HL-60 (cell line): Measurements from ENCODE around the gene EFEMP2.

Source experiments
- DNase-seq, 2 experiments: peaks; one replicate each; pipeline ENCODE4 v3.0.0-alpha.2; 2010 to 2020; ENCODE audit warnings: low read depth in 1 of 2, low spot score in 1 of 2
- H3K27ac ChIP-seq: fragments of 250-450 bp; sonication (Bioruptor Pico); replicated peaks from 2 replicates; pipeline ENCODE4 v1.5.1; 2020; ENCODE audit warnings: mild to moderate bottlenecking, moderate library complexity
- H3K27me3 ChIP-seq: fragments of 250-450 bp; sonication (Bioruptor Pico); 2 replicates; pipeline ENCODE4 v1.5.1; 2021; ENCODE audit warnings: mild to moderate bottlenecking, moderate library complexity; ENCODE audit not compliant: insufficient read depth, poor library complexity, severe bottlenecking
- H3K4me3 ChIP-seq: replicated peaks from 2 replicates; pipeline ENCODE4 v1.5.1; 2011; ENCODE audit warnings: mild to moderate bottlenecking, control low read depth, low read length; ENCODE audit not compliant: insufficient read depth
- CTCF ChIP-seq: IDR thresholded peaks from one replicate; pipeline ENCODE4 v1.5.1; 2011; ENCODE audit warnings: low read length, control low read depth, inconsistent platforms; ENCODE audit not compliant: insufficient read depth
- GABPA ChIP-seq: IDR thresholded peaks from 2 replicates; pipeline ENCODE4 v1.6.1; 2012; ENCODE audit warnings: low read depth
- POLR2AphosphoS5 ChIP-seq: IDR thresholded peaks from 2 replicates; pipeline ENCODE4 v1.6.1; 2012; ENCODE audit warnings: low read depth
- REST ChIP-seq: IDR thresholded peaks from 2 replicates; pipeline ENCODE4 v1.6.1; 2012; ENCODE audit warnings: low read depth; ENCODE audit not compliant: insufficient replicate concordance
- SPI1 ChIP-seq: IDR thresholded peaks from 2 replicates; pipeline ENCODE4 v1.6.1; 2012; ENCODE audit warnings: low read depth, mild to moderate bottlenecking, borderline replicate concordance

The EFEMP2 gene

GRCh38 chr11:65916391-65916790, 43.8 kb upstream of the EFEMP2 start:
- TF ChIP-seq REST (no peak), CTCF (no peak), SPI1 (no peak), POLR2AphosphoS5 (no peak), GABPA (no peak)
- Histone ChIP-seq H3K4me3 (no peak overlapping the region), H3K27ac (no peak overlapping the region), H3K27me3 (no peaks in the 10 kb centered on the region)
- DNase-seq: no peak

- H3K27me3 ChIP-seq: no peaks in the 10 kb centered on the region
- H3K27ac ChIP-seq: no peak overlapping the region
- TF ChIP-seq SPI1 (no peak), POLR2AphosphoS5 (0 out of 2 replicates have a peak, but pooled peaks have one; percentile 2)
- no peak overlapping the region for H3K4me3 ChIP-seq
- DNase-seq: peak in 1 of 2 experiments; percentile 57
These were observed 43.2 kb upstream of the EFEMP2 start for GRCh38 chr11:65915821-65916251.

- TF ChIP-seq POLR2AphosphoS5 (peak; percentile 51), REST (no peak), GABPA (no peak), SPI1 (no peak)
- no peaks in the 10 kb centered on the region for H3K27me3 ChIP-seq
- peak in 1 of 2 experiments; percentile 58 for DNase-seq
- no peak overlapping the region for H3K27ac ChIP-seq
- H3K4me3 ChIP-seq: no peak overlapping the region
These were observed 42.7 kb upstream of the EFEMP2 start for GRCh38 chr11:65915101-65915820.

- no peak for TF ChIP-seq REST
- no peak for TF ChIP-seq POLR2AphosphoS5
- no peak for TF ChIP-seq CTCF
- no peak for TF ChIP-seq GABPA
- no peak for TF ChIP-seq SPI1
- Histone ChIP-seq H3K4me3 (no peak overlapping the region), H3K27me3 (no peaks in the 10 kb centered on the region), H3K27ac (no peak overlapping the region)
- DNase-seq: no peak
These were observed 40.2 kb upstream of the EFEMP2 start for GRCh38 chr11:65912845-65913244.
